CD4-positive, alpha-beta T cell treated with Interleukin-15 for 1 hour (primary cell): Measurements from ENCODE around the gene RAD51B.

ENCODE experiments used
- DNase-seq: peaks from one replicate; pipeline ENCODE4 v3.0.0-alpha.2; 2020

Gene RAD51B

DNA sequence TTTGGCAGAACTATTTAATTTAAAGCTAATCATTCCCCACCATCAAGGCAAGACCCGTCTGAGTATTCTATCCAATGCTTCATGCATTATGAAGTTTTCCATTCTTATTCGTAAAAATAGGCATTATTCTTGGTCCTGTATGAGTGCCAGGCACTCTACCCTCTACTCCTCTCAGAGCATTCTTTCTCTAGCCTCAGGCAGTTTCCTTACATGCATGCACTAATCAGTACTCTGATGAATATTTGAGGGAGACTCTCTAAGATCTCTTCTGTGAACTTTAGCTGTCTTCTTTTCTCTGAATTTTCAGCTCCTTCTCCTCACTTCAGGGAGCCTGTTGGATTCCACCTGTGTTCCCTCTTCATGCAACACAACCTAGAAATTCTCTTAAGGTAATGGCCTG lies 334.7 kb downstream of the RAD51B start:
- no peak for DNase-seq

DNA sequence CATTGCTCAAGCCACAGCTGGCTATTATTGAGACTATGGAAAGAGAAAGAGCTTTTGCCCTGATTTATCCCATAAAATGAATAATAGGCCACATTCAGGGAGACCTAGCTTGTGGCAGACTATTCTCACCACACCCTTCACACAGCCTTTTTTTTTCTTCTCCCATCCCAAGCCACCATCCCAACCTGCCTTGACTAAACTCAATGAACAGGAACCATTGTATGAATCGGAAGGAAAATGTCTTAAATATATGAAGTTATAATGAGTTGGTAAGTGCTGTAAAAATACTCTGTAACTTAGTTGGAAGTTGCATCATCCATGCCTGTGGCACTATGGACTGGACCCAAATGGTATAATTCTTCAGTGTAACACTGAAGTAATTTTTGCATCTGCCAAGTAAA lies 338.4 kb downstream of the RAD51B start:
- no peak for DNase-seq

DNA sequence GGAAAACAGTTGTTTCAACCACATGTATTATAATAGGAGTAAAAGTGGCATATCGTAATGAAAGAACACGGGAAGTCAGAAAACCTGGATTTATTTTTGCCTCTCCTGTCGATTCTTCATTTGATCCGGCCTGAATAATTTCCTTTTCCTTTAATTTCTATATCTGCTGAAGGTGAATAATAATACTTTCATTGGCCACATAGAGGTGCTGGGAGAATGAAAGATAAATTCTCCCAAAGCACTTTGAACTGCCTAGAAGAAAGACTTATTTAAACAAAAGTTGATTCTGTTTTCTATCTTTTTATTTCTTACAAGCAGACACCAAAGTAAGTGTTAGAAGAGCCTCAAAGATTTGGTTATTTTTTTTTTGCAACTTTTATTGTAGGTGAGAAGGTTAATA lies 339.1 kb downstream of the RAD51B start:
- no peak for DNase-seq

DNA sequence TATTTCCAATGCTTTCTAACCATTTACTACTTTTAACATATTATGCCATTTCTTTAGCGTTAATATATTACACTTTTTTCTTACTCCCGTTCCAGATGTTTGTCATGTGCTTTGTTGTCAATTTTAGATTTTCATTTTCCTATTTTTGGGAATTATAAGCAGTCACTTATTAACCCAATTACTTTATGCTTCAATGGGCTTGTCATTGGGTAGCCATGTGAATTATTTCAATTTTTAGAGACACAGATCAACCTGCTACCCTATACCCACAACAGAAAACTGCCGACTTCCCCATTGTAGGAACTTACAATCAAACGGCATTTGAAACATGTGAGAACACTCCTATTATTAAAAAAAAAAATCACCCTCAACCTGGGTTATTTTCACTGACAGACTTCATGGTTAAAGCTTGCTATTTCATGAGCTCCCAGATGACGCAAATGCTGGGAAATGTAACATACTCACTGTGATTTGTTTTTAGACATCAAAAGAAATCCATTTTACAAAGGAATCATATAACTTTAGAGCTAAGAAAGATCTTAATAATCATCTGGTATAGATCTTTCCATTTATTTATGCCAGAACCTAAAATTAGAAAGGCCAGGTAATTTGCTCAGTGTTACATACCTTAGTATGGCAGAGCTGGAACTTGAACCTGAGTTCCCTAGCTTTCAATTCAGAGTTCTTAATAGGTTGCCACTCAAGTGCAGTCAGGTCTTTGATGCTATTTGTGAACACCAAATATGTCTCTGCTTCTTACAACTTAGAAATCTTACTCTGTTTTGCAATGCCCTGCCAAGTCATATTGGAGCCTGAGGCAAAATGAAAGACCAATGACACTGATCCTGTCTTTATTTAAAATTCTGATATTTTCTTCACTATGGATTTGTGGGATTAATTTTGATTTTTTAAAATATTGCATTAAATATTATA lies 340.4 kb downstream of the RAD51B start:
- no peak for DNase-seq

DNA sequence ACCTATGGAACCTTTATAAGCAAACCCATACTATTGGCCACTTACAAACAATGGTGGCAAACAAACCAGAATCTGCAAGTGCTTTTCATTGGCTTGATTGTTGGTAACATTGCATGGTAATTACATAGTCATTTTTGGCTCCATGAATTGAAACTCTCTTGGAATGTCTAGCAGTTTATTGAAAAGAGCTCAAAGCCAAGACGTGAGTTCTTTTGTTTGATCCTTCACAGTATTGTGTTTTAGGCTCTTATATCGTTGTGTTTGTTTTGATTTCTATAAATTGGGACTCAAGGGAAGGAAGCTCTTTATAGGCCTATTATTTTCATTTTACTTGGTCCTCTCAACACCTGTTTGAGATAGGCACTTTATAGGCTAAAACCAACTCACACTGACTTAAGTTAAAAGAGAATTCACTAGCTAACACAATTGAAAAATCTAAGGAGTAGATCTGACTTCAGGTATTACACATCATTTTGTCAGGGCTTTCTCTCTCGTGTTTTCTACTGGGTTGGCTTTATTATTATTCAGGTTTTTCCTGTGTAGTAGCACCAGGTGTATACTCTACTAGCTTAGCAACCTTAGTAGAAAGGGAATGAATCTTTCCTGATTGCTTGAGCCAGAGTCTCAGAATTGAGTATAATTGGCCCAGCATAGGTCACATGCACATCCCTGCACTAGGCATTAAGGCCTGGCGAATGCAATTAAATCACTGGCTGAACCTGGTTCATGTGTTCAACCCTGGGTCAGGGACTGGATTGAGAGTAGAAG lies 341.4 kb downstream of the RAD51B start:
- no peak for DNase-seq

DNA sequence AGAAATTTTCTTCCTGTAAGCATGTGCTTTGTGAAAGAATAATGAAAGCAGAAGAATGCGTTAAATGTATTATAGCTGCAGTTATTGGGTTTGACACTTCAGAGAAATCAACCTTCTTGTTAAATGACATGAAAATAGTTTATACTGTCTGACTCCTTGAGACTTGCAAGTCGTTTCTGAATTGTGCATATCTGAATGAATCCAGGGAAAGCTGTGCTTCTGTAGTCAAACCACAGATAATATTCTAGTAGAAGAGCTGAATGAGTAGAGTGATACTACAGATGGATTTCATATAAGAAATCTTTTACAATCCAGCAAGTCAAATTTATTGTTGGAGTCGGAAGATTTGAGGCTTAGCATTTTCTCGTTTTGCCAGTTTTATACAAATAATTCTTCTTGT lies 343.3 kb downstream of the RAD51B start:
- DNase-seq, result no peak

DNA sequence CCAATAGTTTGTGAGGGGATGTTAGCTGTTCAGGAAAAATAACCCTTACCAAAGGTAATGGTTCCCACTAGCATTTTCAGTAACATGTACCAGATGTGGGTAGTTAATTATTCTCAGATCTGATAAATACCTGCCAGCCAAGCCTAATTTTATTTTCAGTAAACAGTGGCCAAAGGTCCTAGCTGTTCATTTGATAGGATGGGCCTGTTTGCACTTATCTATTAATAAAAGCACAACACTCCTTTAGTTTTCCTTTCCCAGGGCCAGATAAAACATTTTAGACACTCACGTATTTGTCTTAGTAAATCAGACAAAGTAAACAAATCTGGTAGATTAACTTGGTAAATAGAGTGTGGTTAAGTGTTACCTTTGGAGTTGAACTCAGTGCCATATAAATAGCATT lies 345.1 kb downstream of the RAD51B start:
- DNase-seq, result no peak

DNA sequence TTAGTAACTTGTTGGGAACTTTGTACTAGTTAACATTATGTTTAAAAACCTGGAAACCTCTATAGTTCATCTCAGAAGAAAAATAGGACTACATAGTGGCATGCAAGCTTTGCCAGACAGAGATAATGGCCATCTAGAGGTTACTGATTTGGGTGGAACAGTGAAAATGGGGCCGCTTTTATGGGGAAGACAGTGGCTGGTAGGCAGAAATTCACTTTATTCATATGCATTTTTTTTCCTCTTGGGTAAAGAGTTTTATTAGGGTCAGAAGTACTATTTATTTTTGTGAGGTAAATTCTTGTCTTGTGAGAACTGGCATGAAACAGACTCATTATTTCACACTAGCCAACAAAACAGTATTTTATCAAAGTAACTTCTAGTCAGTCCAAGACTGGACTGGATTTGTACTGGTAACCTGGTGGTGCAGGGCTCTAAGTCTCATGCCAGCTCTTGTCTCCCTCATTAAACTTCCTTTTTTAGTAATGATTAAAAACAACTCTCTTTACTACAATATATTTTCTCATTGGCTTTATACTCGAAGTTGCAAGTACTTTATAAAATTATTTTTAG lies 345.8 kb downstream of the RAD51B start:
- no peak for DNase-seq

DNA sequence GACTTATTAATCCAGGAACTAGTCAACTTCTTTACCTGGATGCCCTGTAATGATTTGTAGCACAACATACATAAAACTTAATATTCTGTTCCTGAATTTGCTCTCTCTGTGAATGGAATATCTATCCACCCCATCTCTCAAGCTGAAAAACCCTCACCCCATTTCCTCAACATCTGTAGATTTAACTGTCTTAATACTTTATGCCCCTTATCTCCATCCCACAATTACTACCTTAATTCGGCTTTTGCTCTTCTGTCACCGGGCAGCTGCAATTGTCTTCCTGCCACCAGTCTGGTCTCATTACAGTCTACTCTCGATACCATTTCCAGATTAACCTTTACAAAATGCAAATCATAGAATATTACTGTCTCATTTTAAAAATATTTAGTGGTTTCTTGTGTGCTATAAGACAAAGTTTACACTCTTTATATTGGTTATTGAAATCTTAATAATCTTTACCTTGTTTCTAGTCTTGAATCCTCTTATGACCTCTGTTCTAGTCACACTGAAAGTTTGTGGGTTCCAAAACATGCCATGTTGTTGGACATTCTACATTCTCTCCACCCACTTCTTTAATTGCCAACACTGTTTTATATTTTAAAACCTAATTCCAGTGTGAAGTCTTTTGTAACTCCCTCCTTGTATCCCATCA lies 347.3 kb downstream of the RAD51B start:
- DNase-seq, result no peak

DNA sequence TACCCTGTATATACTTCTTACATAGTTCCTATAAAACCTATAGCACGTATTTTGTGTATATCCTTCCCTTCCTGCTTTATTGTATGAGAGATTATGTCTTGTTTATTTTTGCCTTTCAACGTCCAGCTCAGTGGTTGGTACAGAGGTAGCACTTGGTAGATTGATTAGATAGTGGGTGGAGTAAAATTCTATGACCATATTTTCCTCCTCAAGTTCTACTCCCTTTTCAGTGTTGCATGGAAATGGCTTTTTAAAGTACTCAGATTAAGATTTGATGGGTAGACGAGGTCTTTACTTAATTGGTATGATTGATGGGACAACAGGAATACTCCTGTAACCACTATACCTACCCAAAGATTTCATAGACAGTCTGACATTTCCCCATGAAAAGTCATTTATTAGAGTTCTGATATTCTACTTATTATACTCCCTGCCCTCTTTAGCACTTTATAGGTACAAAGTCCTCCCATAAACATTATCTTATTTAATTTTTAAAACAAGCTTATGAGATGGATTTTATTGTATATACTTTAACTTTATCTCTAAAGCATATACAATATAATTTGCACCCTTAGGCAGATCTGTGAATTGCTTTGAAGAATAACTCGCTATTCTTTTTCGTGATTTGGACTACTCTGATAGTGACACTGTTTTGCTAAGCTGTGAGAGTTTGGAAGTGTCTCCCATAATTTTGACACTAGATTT lies 348.0 kb downstream of the RAD51B start:
- no peak for DNase-seq

DNA sequence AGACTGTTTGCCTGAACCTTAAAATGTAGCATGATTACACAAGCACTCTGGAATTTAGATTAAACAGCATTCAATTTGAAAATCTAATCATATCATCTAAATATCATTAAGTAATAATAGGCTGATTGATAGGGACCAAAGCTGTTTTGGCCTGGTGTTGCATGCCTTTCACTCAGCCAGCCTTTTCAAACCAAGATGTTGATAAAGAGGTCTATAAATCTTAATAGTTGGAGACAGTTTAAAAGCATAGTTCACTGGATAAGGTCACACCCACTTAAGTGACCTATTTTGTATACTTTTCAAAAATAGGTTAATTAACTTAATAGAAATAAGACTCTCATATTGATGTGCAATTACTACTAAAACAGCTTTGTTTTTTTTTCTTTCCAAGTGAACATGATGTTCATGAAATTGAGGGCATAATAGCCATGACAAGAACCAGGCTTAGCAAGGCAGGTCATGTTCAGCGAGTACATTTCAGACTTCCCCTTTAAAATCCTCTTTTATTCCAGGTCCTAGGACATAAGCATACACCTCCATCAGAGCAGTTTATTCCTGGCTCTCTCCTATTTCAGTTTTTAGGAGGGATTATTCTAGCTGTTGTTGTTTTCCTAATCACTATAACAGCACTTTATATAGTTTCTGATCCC lies 349.0 kb downstream of the RAD51B start:
- DNase-seq, result no peak

DNA sequence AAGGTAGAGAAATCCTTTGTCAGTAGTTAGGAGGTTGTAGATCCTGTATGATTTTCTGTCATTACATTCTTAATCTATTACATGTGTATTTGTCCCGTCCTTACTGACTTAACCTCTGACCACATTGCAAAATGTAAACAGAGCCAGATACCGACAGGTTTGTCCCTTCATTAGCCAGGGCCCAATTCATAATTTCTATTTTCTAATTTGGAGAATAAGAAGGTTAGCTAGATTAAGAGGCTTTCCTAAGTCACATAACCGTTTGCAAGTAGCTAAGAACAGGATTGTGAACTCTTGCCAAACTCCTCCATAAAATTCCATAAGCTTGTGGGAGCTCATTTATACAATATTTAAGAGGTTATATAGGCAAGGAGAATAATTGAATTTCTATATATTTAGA lies 352.6 kb downstream of the RAD51B start:
- no peak for DNase-seq

DNA sequence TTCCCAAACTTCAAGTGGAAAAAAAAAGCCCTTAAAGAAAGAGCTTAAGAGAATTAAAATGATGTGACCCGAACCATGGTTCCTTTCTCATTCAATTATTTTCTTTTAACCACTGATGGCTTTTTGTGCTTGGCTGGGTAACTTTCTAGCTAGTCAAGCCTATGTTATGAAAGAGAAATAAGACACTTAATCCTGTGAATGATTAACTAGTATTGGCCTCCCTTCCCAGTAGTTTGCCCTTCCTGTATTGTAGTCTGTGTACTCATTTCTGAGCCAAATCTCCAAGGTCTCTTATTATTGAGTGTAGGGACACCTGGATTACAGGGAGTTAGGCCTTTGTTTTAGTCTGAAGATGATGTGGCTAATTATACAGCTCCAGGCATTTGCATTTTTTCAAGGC lies 353.0 kb downstream of the RAD51B start:
- DNase-seq, result no peak

DNA sequence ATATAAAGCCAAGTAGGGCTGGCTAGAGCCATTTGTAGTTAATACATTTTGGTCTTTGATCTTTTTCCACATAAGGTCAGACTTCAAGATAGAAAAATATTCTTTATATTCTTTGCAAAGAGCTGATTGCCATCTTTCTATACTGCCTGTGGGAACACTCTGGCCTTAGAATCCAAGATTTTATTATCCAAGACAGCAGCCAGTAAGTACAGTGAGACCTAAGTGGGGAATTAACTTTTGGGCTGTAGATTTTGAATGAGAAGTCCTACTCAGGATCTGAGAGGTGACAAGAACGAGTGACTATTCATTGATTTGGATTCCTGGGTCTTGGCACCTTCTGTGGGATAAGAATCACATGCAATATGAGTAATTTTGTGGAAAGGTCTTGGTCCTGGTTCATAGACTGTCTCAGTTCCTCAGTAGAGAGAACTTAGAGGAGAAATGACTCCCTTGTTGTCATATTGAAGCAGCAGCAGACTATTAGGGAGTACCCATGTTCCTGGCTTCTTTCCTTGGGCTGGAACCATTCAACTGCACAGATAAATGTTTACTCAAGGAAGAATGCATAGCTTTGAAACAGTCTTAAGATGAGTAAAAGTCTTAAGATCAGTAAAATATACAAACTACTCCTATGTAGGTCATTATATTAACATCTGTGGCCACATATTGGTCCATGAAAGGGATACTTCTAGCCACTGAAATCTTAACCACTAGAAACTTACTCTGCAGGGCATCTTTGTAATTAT lies 353.8 kb downstream of the RAD51B start:
- DNase-seq, result no peak

DNA sequence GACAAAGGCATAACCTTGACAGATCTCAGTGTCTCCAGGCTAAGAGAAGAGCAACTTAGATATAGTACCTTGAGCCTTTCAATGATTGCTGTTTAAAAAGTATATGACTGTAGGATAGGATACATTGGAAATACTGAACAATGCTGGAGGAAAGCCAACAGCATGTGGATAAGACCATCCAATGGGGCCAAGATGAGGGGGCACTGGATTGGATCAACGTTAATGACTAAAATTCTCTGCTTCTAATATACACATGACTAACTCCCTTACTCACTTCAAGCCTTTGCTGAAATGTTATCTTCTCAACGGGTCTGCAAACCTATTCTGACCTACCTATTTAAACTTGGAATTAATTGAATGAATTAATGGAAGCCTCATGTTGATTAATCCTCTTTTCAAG lies 354.9 kb downstream of the RAD51B start:
- DNase-seq, result no peak

DNA sequence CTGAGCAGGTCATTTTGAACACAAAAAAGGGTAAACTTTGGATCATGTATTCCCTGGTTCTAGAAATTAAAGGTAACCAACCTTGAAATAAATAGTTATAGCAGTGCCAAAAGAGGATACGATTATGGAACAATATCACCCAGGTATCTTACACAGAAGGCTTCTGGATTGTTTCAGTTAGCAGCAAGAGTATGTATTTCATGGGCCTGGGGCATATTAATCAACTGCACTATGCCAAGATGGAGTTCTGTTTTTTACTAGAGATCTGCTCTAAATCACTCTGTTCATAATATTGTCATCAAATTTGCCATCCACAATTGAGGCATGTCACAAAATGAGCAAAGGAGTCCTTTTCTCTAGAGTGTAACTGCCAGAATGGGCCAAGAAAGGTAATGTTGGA lies 357.1 kb downstream of the RAD51B start:
- no peak for DNase-seq

DNA sequence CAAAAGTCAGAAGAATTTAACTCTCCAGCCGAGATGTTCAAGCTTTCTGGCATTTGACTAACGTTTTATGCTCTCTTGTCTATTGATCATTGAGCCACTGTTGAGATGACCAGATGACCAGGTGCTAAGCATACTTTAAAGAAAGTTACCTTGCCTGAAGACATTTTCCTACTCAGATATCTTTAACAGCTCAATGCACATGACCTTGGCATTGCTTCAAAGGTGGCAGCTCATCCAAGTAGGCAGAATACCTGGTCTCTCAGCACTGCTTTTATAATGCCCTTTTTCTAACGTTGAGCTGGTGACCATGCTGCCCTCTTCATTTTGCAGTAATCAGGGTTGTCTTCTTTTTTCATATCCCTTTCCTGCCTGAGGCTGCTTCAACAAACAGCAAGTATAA lies 358.1 kb downstream of the RAD51B start:
- no peak for DNase-seq

DNA sequence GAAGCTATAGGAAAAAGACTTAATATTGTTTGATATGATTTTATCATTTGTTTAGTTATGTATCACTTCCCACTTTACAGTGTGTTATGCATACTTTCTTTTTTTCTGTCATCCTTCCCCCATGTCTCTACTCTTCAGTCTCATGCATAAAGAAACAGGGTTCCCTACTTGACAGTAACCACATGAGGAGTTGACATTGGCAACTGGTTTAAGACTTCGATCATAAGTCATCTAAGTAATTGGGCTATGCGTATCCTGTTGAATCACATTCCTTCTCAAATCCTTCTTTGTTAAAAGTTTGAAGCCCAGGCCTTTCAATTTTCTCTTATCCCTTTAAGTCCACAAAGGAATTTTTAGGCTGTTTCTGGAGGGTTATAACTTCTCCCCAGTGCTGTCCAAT lies 358.7 kb downstream of the RAD51B start:
- no peak for DNase-seq

DNA sequence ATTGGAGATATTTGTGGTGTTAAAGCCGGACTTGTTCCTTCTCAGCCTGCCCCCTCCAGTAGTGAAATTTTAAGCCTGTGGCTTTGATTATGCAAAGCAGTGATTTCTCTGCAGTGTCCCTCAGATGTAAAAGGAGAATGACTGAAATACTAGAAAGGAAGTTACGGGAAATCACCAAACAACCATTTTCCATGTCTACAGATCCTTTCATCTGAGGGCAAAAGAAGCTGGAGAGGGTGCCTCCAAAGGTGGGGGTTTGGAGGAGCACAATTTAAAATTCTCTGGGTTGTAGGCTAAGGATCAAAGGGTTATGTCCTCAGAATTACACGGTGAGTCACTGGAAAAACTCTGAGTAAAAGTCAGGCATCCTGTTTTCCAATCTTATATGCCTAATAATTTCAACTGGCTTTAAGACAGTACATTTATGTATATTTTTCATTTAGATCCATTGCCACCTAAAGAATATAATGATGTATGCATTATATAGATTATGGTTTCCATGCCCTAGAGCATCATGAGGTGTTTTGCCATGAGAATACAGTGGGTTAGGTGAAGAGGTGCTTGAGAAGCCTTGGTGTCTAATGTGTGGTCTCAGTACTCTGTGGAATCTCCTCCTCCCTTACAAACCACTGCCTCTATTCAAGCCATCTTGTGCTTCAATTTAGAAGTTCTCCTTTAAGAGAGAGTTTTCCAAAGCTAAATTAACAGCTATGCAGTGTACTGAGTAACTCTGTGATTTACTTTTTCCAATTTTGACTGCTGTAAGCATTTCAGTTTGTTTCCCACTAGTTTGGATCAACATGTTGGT lies 362.1 kb downstream of the RAD51B start:
- no peak for DNase-seq

DNA sequence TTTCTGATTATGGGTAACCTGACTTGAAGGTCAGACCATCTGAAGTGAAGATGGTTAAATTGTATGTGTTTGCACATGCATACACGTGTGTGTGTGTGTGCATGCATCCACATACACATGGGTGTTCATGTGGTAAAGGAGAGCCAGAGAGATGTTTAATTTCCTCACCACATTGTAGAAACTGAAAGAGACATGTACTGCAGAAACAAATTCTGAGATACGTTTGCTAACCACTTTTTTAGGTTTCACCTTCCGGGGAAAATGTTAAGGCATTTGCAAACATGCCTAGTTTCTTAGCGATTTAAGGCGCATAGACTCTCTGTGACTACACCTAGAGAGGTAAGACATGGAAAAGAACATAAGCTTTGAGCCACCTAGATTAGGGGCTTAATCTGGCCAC lies 362.9 kb downstream of the RAD51B start:
- no peak for DNase-seq
